HG02840 (cell line): Measurements from ENCODE around the gene CLASP2.
"Not testable (repeated sequence)": the region's sequence is repeated elsewhere in the genome, so short reads cannot be mapped to it uniquely, and the experiment has no call there.

Experiments used
- ATAC-seq: cut with Tn5 transposase; IDR thresholded peaks from one replicate; pipeline ENCODE4 v1.9.1; 2021; ENCODE audit warnings: mild to moderate bottlenecking, moderate library complexity, moderate number of reproducible peaks; ENCODE audit not compliant: unreplicated experiment, low FRiP score

The CLASP2 gene

GRCh38 chr3:33473813-33474212 is 244.2 kb downstream of the CLASP2 start:
- ATAC-seq, result no peak

DNA sequence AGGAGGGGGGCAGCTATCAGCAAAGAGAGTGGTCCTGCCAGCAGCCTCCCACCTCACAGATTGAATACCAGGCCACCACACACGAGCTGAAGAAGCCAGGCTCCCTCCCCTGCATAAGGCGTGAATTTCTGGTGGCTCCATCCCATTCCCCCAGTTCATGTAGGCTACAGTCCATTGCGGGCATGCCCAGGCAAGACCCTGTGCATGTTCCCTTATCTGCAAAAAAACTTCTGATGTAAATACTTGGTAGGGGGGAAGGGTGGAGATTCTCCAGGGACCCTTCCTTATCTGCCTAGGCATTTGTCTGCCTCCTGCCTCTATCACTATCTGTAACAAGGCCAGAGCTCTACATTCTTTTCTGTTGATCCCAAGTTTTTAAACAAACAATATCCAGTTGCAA is 250.3 kb downstream of the CLASP2 start:
- ATAC-seq, result no peak

DNA sequence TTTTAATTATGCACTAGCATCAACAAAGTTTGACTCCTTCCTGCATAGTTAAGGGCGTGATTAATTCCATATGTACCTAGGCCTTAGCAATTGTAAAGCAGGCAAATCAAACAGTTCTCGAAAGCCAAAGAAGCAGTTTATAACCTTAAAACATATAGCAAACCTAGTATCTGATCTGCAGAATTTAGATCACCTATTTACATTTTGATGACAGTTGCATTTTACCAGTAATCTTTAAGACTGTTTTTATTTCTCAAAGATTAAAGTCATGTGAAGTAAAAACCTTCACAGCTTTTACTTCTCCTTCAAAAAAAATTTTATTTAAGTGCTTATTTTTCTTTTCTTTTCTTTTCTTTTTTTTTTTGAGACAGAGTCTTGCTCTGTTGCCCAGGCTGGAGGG is 257.0 kb downstream of the CLASP2 start:
- no peak for ATAC-seq

DNA sequence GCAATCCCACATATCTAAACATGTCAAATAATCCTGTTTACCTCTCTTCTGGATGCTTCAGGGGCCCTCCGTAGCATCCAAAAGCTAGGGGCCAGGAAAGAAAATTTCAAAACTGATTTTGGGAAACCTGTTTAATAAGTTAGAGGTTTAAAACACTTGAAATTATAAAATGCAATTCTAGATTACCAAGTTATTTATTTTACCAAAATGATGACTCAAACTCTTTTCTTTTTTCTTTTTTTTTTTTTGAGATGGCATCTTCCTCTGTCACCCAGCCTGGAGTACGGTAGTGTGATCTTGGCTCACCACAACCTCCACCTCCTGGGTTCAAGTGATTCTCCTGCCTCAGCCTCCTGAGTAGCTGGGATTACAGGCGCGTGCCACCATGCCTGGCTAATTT is 258.5 kb downstream of the CLASP2 start:
- not testable (repeated sequence) for ATAC-seq

DNA sequence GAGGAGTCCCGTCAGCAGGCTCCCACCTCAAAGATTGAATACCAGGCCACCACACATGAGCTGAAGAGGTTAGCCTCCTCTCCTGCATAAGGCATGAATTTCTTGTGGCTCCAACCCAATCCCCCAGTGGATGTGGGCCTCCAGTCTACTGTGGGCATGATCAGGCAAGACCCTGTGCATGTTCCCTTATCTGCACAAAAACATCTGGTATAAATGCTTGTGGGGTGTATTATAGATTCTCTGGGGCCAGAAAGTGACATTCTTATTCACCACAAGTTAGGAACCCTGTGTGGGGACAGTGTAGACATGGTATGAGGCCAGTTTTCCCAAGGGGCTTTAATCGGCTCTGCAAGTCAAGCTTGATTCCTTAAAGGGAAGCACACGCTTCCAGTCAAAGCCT is 259.6 kb downstream of the CLASP2 start:
- ATAC-seq, result no peak

- no peak for ATAC-seq
Measured at GRCh38 chr3:33456756-33457155, 261.3 kb downstream of the CLASP2 start.

DNA sequence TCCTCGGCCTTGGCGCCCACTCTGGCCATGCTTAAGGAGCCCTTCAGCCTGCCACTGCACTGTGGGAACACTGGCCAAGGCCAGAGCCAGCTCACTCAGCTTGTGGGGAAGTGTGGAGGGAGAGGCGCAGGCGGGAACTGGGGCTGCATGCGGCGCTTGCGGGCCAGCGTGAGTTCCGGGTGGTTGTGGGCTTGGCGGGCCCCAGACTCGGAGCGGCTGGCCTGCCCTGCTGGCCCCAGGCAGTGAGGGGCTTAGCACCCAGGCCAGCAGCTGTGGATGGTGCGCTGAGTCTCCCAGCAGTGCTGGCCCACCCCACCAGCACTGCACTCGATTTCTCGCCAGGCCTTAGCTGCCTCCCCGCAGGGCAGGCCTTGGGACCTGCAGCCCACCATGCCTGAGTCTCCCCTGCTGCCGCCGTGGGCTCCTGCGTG is 264.7 kb downstream of the CLASP2 start:
- ATAC-seq, result no peak

GRCh38 chr3:33451994-33452393 is 266.1 kb downstream of the CLASP2 start:
- ATAC-seq, result not testable (repeated sequence)

GRCh38 chr3:33447958-33448357 is 270.1 kb downstream of the CLASP2 start:
- no peak for ATAC-seq

DNA sequence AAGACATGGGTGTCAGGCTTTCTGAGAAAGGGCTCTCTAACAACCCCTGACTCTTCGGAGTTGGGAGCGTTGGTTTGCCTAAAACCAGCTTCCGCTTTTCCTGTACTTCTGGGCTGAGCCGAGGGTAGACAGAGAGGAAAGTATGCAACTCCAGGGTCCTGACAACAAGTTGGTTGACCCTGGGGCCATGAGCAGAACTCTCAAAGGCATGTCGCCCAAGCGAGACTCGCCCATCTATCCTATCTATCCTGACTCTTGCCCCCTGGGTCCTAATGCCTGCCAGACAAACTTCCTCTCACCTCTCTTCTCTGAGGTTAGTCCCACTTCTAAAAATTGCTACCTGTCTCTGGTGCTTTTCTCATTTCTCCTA is 270.8 kb downstream of the CLASP2 start:
- ATAC-seq, result not testable (repeated sequence)
